DOHH2 (cell line): ENCODE data around the gene PIP4K2C.

Experiments
- H3F3A ChIP-seq: fragments of 200-600 bp; sonication (generic), shearing (Covaris generic); 2 replicates; pipeline ENCODE4 v1.6.0; 2016; ENCODE audit warnings: antibody characterized with exemption, mild to moderate bottlenecking; ENCODE audit not compliant: control insufficient read depth, insufficient read depth
- H3K27ac ChIP-seq: fragments of 200-600 bp; sonication (generic); 2 replicates; pipeline ENCODE4 v1.5.1; 2014; ENCODE audit warnings: low read depth, mild to moderate bottlenecking, low read length, moderate library complexity
- H3K27me3 ChIP-seq: fragments of 200-600 bp; sonication (generic); 2 replicates; pipeline ENCODE4 v1.6.1; 2014; ENCODE audit warnings: mild to moderate bottlenecking, low read length, mixed read lengths; ENCODE audit not compliant: control insufficient read depth
- H3K36me3 ChIP-seq: fragments of 200-600 bp; sonication (generic); 2 replicates; pipeline ENCODE4 v1.6.1; 2014; ENCODE audit warnings: mild to moderate bottlenecking, low read length, moderate library complexity, mixed read lengths; ENCODE audit not compliant: control insufficient read depth
- H3K4me1 ChIP-seq: fragments of 200-600 bp; sonication (generic); 2 replicates; pipeline ENCODE4 v1.6.1; 2014; ENCODE audit warnings: mild to moderate bottlenecking, low read length, mixed read lengths; ENCODE audit not compliant: control insufficient read depth
- H3K4me2 ChIP-seq: fragments of 200-600 bp; sonication (generic); 2 replicates; pipeline ENCODE4 v1.6.0; 2014; ENCODE audit warnings: mild to moderate bottlenecking, low read length, moderate library complexity
- H3K4me3 ChIP-seq: fragments of 200-600 bp; sonication (generic); 2 replicates; pipeline ENCODE4 v1.5.1; 2014; ENCODE audit warnings: mild to moderate bottlenecking, low read length, mixed read lengths
- H3K79me2 ChIP-seq: fragments of 200-600 bp; sonication (generic); 2 replicates; pipeline ENCODE4 v1.6.1; 2014; ENCODE audit warnings: mild to moderate bottlenecking, low read length, mixed read lengths; ENCODE audit not compliant: control insufficient read depth
- H3K9me2 ChIP-seq: fragments of 200-600 bp; sonication (generic); replicated peaks from 2 replicates; pipeline ENCODE4 v1.6.1; 2014; ENCODE audit warnings: mild to moderate bottlenecking, low read length, mixed read lengths; ENCODE audit not compliant: control insufficient read depth
- H3K9me3 ChIP-seq: fragments of 200-600 bp; sonication (generic); 2 replicates; pipeline ENCODE4 v1.6.1; 2014; ENCODE audit warnings: antibody characterized with exemption, low read length, mixed read lengths; ENCODE audit not compliant: control insufficient read depth, insufficient read depth
- H4K20me1 ChIP-seq: fragments of 200-600 bp; sonication (generic); 2 replicates; pipeline ENCODE4 v1.6.0; 2014; ENCODE audit warnings: low read depth, mild to moderate bottlenecking, antibody characterized with exemption, low read length, moderate library complexity; ENCODE audit not compliant: control insufficient read depth, insufficient read depth
- CTCF ChIP-seq: fragments of 200-600 bp; sonication (generic); IDR thresholded peaks from one replicate; pipeline ENCODE4 v1.5.1; 2014; ENCODE audit warnings: antibody characterized with exemption, mild to moderate bottlenecking, low read depth, low read length; ENCODE audit not compliant: poor library complexity, severe bottlenecking
- EZH2phosphoT487 ChIP-seq: fragments of 200-600 bp; sonication (generic); IDR thresholded peaks from 2 replicates; pipeline ENCODE4 v1.6.1; 2017; ENCODE audit warnings: borderline replicate concordance, mild to moderate bottlenecking, antibody characterized with exemption, low read length, moderate library complexity, mixed read lengths

Gene PIP4K2C

GRCh38 chr12:57582440-57582839 lies 8.6 kb upstream of the PIP4K2C start:
- Histone ChIP-seq H4K20me1 (no peaks in the 10 kb centered on the region; the same call in 1 of the 2 replicates), H3K4me2 (no peak overlapping the region), H3K79me2 (no peaks in the 10 kb centered on the region), H3K4me1 (peaks cover 5% of the 10 kb centered on the region), H3K27me3 (peaks cover 56% of the 10 kb centered on the region), H3K36me3 (no peaks in the 10 kb centered on the region), H3K4me3 (no peak overlapping the region), H3K9me2 (no peaks in the 10 kb centered on the region), H3F3A (no peaks in the 10 kb centered on the region), H3K27ac (no peak overlapping the region), H3K9me3 (no peaks in the 10 kb centered on the region)
- TF ChIP-seq CTCF = no peak
- TF ChIP-seq EZH2phosphoT487 = no peak

- Histone ChIP-seq H3K27ac (no peak overlapping the region), H3K79me2 (no peaks in the 10 kb centered on the region), H3K9me2 (no peaks in the 10 kb centered on the region), H4K20me1 (no peaks in the 10 kb centered on the region; the same call in 1 of the 2 replicates), H3K4me2 (peak overlapping the region; percentile 34), H3K9me3 (no peaks in the 10 kb centered on the region), H3F3A (no peaks in the 10 kb centered on the region), H3K36me3 (no peaks in the 10 kb centered on the region), H3K27me3 (peaks cover 57% of the 10 kb centered on the region), H3K4me3 (no peak overlapping the region), H3K4me1 (peaks cover 5% of the 10 kb centered on the region)
- TF ChIP-seq EZH2phosphoT487 = no peak
- TF ChIP-seq CTCF = peak; percentile 99
Observed at GRCh38 chr12:57583008-57583831, 7.8 kb upstream of the PIP4K2C start.

GRCh38 chr12:57584050-57584449 lies 6.9 kb upstream of the PIP4K2C start:
- no peak overlapping the region for H3K4me2 ChIP-seq
- no peak for TF ChIP-seq EZH2phosphoT487
- no peak for TF ChIP-seq CTCF
- peaks cover 57% of the 10 kb centered on the region for H3K27me3 ChIP-seq
- H3K79me2 ChIP-seq = no peaks in the 10 kb centered on the region
- H3K36me3 ChIP-seq = no peaks in the 10 kb centered on the region
- H3K4me3 ChIP-seq = no peak overlapping the region
- H3F3A ChIP-seq = no peaks in the 10 kb centered on the region
- H4K20me1 ChIP-seq = no peaks in the 10 kb centered on the region; the same call in 1 of the 2 replicates
- no peaks in the 10 kb centered on the region for H3K9me3 ChIP-seq
- H3K4me1 ChIP-seq = peaks cover 5% of the 10 kb centered on the region
- no peak overlapping the region for H3K27ac ChIP-seq
- no peaks in the 10 kb centered on the region for H3K9me2 ChIP-seq
